Ascending aorta (tissue), 2 donors: ENCODE data around the gene SGK2. TPM values are rescaled to one million over a fixed set of nuclear protein-coding genes. Genes with fewer than 3 reads are reported as not detected.
A peak's percentile ranks its signal among the peaks of the same experiment; 100 is the strongest.

ENCODE experiments used
- DNase-seq, 2 donors: peaks; one replicate each; pipeline ENCODE4 v3.0.0-alpha.2; 2019; ENCODE audit warnings: low spot score in 2 of 2
- H3K27ac ChIP-seq, 2 donors: fragments of 200-600 bp; sonication (generic); one replicate each; pipeline ENCODE4 v1.5.1; 2016 to 2017; ENCODE audit warnings: mild to moderate bottlenecking in 1 of 2
- H3K27me3 ChIP-seq: fragments of 200-600 bp; sonication (generic); one replicate; pipeline ENCODE4 v1.5.1; 2017
- H3K36me3 ChIP-seq, 2 donors: fragments of 200-600 bp; sonication (generic); one replicate each; pipeline ENCODE4 v1.5.1; 2016
- H3K4me1 ChIP-seq, 2 donors: fragments of 200-600 bp; sonication (generic); one replicate each; pipeline ENCODE4 v1.5.1; 2016 to 2017; ENCODE audit warnings: mild to moderate bottlenecking in 1 of 2
- H3K4me3 ChIP-seq, 2 donors: fragments of 200-600 bp; sonication (generic); one replicate each; pipeline ENCODE4 v1.5.1; 2016 to 2017; ENCODE audit warnings: mild to moderate bottlenecking in 1 of 2
- H3K9me3 ChIP-seq, 2 donors: fragments of 200-600 bp; sonication (generic); one replicate each; pipeline ENCODE4 v1.5.1; 2016
- CTCF ChIP-seq, 3 experiments: fragments of 200-600 bp in 2 of 3; fragments of 450-650 bp in 1 of 3; sonication (generic) in 2 of 3; IDR thresholded peaks; one replicate each; pipeline ENCODE4 v1.5.1; 2016 to 2019; ENCODE audit warnings: antibody characterized with exemption in 3 of 3, mild to moderate bottlenecking in 1 of 3, moderate library complexity in 1 of 3
- intact Hi-C: fragments of 100-400 bp; cut with DNase I; formaldehyde crosslinking; loops from one replicate; pipeline ENCODE4 v1.15.1; 2023
- total RNA-seq: library from RNA; depleted of rRNA; stranded (reverse); fragments of >200 nt; gene quantifications from one replicate; pipeline ENCODE4 v1.1.0, GENCODE V29; 2016

SGK2 gene
- total RNA-seq, 1 donor from 2014 or later: 0.32 TPM

- Histone ChIP-seq H3K9me3 (no peaks in the 10 kb centered on the region), H3K4me1 (no peaks in the 10 kb centered on the region), H3K36me3 (no peaks in the 10 kb centered on the region), H3K27me3 (no peaks in the 10 kb centered on the region), H3K27ac (peak overlapping the region in 1 of 2 donors; percentile 66), H3K4me3 (peak overlapping the region in 1 of 2 donors; percentile 73)
- TF ChIP-seq CTCF (IDR thresholded peaks at IDR 0.05): no peak
- no peak for DNase-seq
- intact Hi-C loops: no loop called here
These were observed 43.2 kb upstream of the SGK2 start for GRCh38 chr20:43515628-43516027.

GRCh38 chr20:43516251-43516824 is 42.5 kb upstream of the SGK2 start:
- H3K9me3 ChIP-seq: no peaks in the 10 kb centered on the region
- no peak for DNase-seq
- intact Hi-C loops: no loop called here
- no peak for TF ChIP-seq CTCF (IDR thresholded peaks at IDR 0.05)
- H3K4me3 ChIP-seq: no peak overlapping the region
- H3K27me3 ChIP-seq: no peaks in the 10 kb centered on the region
- H3K4me1 ChIP-seq: no peaks in the 10 kb centered on the region
- H3K27ac ChIP-seq: no peak overlapping the region
- no peaks in the 10 kb centered on the region for H3K36me3 ChIP-seq

- Histone ChIP-seq H3K27ac (no peak overlapping the region), H3K4me3 (no peak overlapping the region), H3K27me3 (no peaks in the 10 kb centered on the region), H3K9me3 (no peaks in the 10 kb centered on the region), H3K4me1 (no peaks in the 10 kb centered on the region), H3K36me3 (no peaks in the 10 kb centered on the region)
- intact Hi-C loops: no loop called here
- no peak for TF ChIP-seq CTCF (IDR thresholded peaks at IDR 0.05)
- DNase-seq: no peak
These were observed 38.7 kb upstream of the SGK2 start for GRCh38 chr20:43520074-43520630.

GRCh38 chr20:43525021-43525420 is 33.8 kb upstream of the SGK2 start:
- Histone ChIP-seq H3K9me3 (no peaks in the 10 kb centered on the region), H3K36me3 (no peaks in the 10 kb centered on the region), H3K4me3 (no peak overlapping the region), H3K4me1 (no peaks in the 10 kb centered on the region), H3K27ac (no peak overlapping the region), H3K27me3 (no peaks in the 10 kb centered on the region)
- TF ChIP-seq CTCF (IDR thresholded peaks at IDR 0.05): no peak
- intact Hi-C loops: no loop called here
- no peak for DNase-seq

GRCh38 chr20:43528258-43528875 is 30.5 kb upstream of the SGK2 start:
- H3K9me3 ChIP-seq: no peaks in the 10 kb centered on the region
- H3K4me1 ChIP-seq: no peaks in the 10 kb centered on the region
- H3K4me3 ChIP-seq: no peak overlapping the region
- no peaks in the 10 kb centered on the region for H3K36me3 ChIP-seq
- TF ChIP-seq CTCF (IDR thresholded peaks at IDR 0.05): no peak
- intact Hi-C loops: no loop called here
- H3K27me3 ChIP-seq: no peaks in the 10 kb centered on the region
- DNase-seq: no peak
- H3K27ac ChIP-seq: no peak overlapping the region
